Small intestine (tissue), 7 donors: ENCODE measurements around the gene DNAH5. TPM values are rescaled to one million over a fixed set of nuclear protein-coding genes. Genes with fewer than 3 reads are reported as not detected.
"Not testable (repeated sequence)": the region's sequence is repeated elsewhere in the genome, so short reads cannot be mapped to it uniquely, and the experiment has no call there.

Experiments
- DNase-seq, 2 donors: peaks; one replicate each; pipeline versions ENCODE4 v3.0.0 to v3.0.0-alpha.2; 2013
- FAIRE-seq: peaks from 2 replicates; lab custom pipeline; 2012; peaks lifted over from hg19 to GRCh38; lab: Jason Lieb, UNC
- H3K27ac ChIP-seq, 3 donors: one replicate each; pipeline ENCODE4 v1.5.1; 2013; ENCODE audit warnings: low read length in 2 of 3, mild to moderate bottlenecking in 2 of 3, control low read depth in 1 of 3, inconsistent platforms in 1 of 3, low read depth in 1 of 3, moderate library complexity in 1 of 3
- H3K27me3 ChIP-seq, 3 donors: one replicate each; pipeline ENCODE4 v1.6.1; 2013; ENCODE audit warnings: low read length in 3 of 3, inconsistent platforms in 1 of 3; ENCODE audit not compliant: control insufficient read depth in 3 of 3, insufficient read depth in 3 of 3
- H3K36me3 ChIP-seq, 3 donors: one replicate each; pipeline ENCODE4 v1.6.1; 2013; ENCODE audit warnings: low read length in 3 of 3, inconsistent platforms in 1 of 3, low read depth in 1 of 3, mild to moderate bottlenecking in 1 of 3, moderate library complexity in 1 of 3; ENCODE audit not compliant: control insufficient read depth in 3 of 3, insufficient read depth in 2 of 3
- H3K4me1 ChIP-seq, 3 donors: one replicate each; pipeline ENCODE4 v1.6.1; 2013; ENCODE audit warnings: low read length in 2 of 3, inconsistent platforms in 1 of 3, low read depth in 1 of 3, mild to moderate bottlenecking in 1 of 3, moderate library complexity in 1 of 3; ENCODE audit not compliant: control insufficient read depth in 3 of 3, insufficient read depth in 2 of 3
- H3K4me3 ChIP-seq, 3 donors: one replicate each; pipeline ENCODE4 v1.5.1; 2013; ENCODE audit warnings: low read length in 3 of 3, control low read depth in 1 of 3, inconsistent platforms in 1 of 3, low read depth in 1 of 3, mild to moderate bottlenecking in 1 of 3, moderate library complexity in 1 of 3
- H3K9me3 ChIP-seq, 2 donors: one replicate each; pipeline ENCODE4 v1.6.1; 2013; ENCODE audit warnings: low read depth in 1 of 2, low read length in 1 of 2; ENCODE audit not compliant: control insufficient read depth in 2 of 2, insufficient read depth in 1 of 2
- WGBS, 3 donors: extraction: QIAGEN DNeasy Blood & Tissue Kit; methylation state at CpG; one replicate each; pipeline ENCODE4 v1.1.7; 2013; 5-methylcytosine and 5-hydroxymethylcytosine counted together
- polyA plus RNA-seq, 4 donors: library from polyadenylated mRNA; stranded (reverse) in 3 of 4; unstranded in 1 of 4; fragments of 200-250 nt in 3 of 4; fragments of 120-200 nt in 1 of 4; gene quantifications; one replicate each; pipeline versions ENCODE4 v1.2.1 to v1.2.3, GENCODE V29; 2013
- donor health status: healthy with polysubstance abuse.
- donor health status: control.
- donor health status: control.
- donor health status: Bipolar disorder and iron deficiency.
- donor health status: healthy.

Gene DNAH5
- polyA plus RNA-seq, 4 donors = 0.01 to 0.44 TPM; not detected in 2

GRCh38 chr5:13809921-13810320, 134.6 kb downstream of the DNAH5 start:
- DNase-seq (no peak), FAIRE-seq (no peak)
- H3K9me3 ChIP-seq = no peaks in the 10 kb centered on the region

GRCh38 chr5:13804336-13804735, 140.2 kb downstream of the DNAH5 start:
- no peaks in the 10 kb centered on the region for H3K27me3 ChIP-seq
- H3K4me1 ChIP-seq = no peaks in the 10 kb centered on the region
- DNase-seq (no peak), FAIRE-seq (no peak)
- WGBS, 3 donors = 78 to 82% (median 81%) methylated on average over 5 of the region's 5 CpGs
- H3K9me3 ChIP-seq = no peaks in the 10 kb centered on the region
- no peaks in the 10 kb centered on the region for H3K36me3 ChIP-seq
- no peak overlapping the region for H3K4me3 ChIP-seq
- H3K27ac ChIP-seq = no peak overlapping the region

More at GRCh38 chr5:13809921-13810320, 134.6 kb downstream of the DNAH5 start:
- 71 to 78% (median 72%) methylated on average over 30 of the region's 30 CpGs for WGBS, 3 donors
- H3K4me1 ChIP-seq = no peaks in the 10 kb centered on the region
- no peaks in the 10 kb centered on the region for H3K27me3 ChIP-seq
- no peak overlapping the region for H3K4me3 ChIP-seq
- no peaks in the 10 kb centered on the region for H3K36me3 ChIP-seq
- H3K27ac ChIP-seq = no peak overlapping the region

GRCh38 chr5:13798569-13798968, 145.9 kb downstream of the DNAH5 start:
- not testable (repeated sequence) for H3K27ac ChIP-seq, H3K9me3 ChIP-seq, H3K4me1 ChIP-seq, H3K4me3 ChIP-seq, FAIRE-seq, H3K36me3 ChIP-seq, DNase-seq, H3K27me3 ChIP-seq
- WGBS, 3 donors = 94 to 100% (median 97%) methylated on average over 2 of the region's 2 CpGs

- DNase-seq (no peak), FAIRE-seq (no peak)
- no peak overlapping the region for H3K4me3 ChIP-seq
- H3K4me1 ChIP-seq = no peaks in the 10 kb centered on the region
- no peak overlapping the region for H3K27ac ChIP-seq
- no peaks in the 10 kb centered on the region for H3K9me3 ChIP-seq
- H3K36me3 ChIP-seq = no peaks in the 10 kb centered on the region
- H3K27me3 ChIP-seq = no peaks in the 10 kb centered on the region
- WGBS, 3 donors = 88 to 93% (median 89%) methylated on average over 6 of the region's 6 CpGs
Measured at GRCh38 chr5:13785781-13786415, 158.6 kb downstream of the DNAH5 start.

GRCh38 chr5:13783726-13784125, 160.8 kb downstream of the DNAH5 start:
- no peaks in the 10 kb centered on the region for H3K36me3 ChIP-seq
- H3K27me3 ChIP-seq = no peaks in the 10 kb centered on the region
- FAIRE-seq (no peak), DNase-seq (no peak)
- H3K4me1 ChIP-seq = no peaks in the 10 kb centered on the region
- 60 to 84% (median 71%) methylated on average over 10 of the region's 10 CpGs for WGBS, 3 donors
- H3K4me3 ChIP-seq = no peak overlapping the region
- H3K9me3 ChIP-seq = no peaks in the 10 kb centered on the region
- no peak overlapping the region for H3K27ac ChIP-seq

GRCh38 chr5:13780081-13780480, 164.4 kb downstream of the DNAH5 start:
- Histone ChIP-seq H3K36me3 (no peaks in the 10 kb centered on the region), H3K27ac (no peak overlapping the region), H3K4me3 (no peak overlapping the region), H3K27me3 (no peaks in the 10 kb centered on the region), H3K9me3 (no peaks in the 10 kb centered on the region), H3K4me1 (no peaks in the 10 kb centered on the region)
- DNase-seq = no peak
- no peak for FAIRE-seq
- 82 to 92% (median 85%) methylated on average over 1 of the region's 1 CpG for WGBS, 3 donors

GRCh38 chr5:13773649-13774048, 170.8 kb downstream of the DNAH5 start:
- no peak for DNase-seq
- Histone ChIP-seq H3K27me3 (no peaks in the 10 kb centered on the region), H3K36me3 (no peaks in the 10 kb centered on the region), H3K9me3 (no peaks in the 10 kb centered on the region), H3K4me3 (no peak overlapping the region), H3K27ac (no peak overlapping the region), H3K4me1 (no peaks in the 10 kb centered on the region)
- WGBS, 3 donors = 67 to 74% (median 69%) methylated on average over 2 of the region's 2 CpGs
- FAIRE-seq = no peak

- Histone ChIP-seq H3K27me3 (no peaks in the 10 kb centered on the region), H3K9me3 (no peaks in the 10 kb centered on the region), H3K36me3 (no peaks in the 10 kb centered on the region), H3K4me1 (no peaks in the 10 kb centered on the region), H3K4me3 (no peak overlapping the region), H3K27ac (no peak overlapping the region)
- no peak for FAIRE-seq
- WGBS, 3 donors = 63 to 83% (median 74%) methylated on average over 1 of the region's 1 CpG
- no peak for DNase-seq
Measured at GRCh38 chr5:13771011-13771571, 173.4 kb downstream of the DNAH5 start.

- Histone ChIP-seq H3K4me3 (no peak overlapping the region), H3K4me1 (no peaks in the 10 kb centered on the region), H3K36me3 (no peaks in the 10 kb centered on the region), H3K9me3 (no peaks in the 10 kb centered on the region), H3K27ac (no peak overlapping the region), H3K27me3 (no peaks in the 10 kb centered on the region)
- DNase-seq (no peak), FAIRE-seq (no peak)
- 48 to 62% (median 50%) methylated on average over 3 of the region's 3 CpGs for WGBS, 3 donors
Measured at GRCh38 chr5:13766236-13766635, 178.3 kb downstream of the DNAH5 start.
